ENCODE measurements around the gene BABAM2. TPM values are rescaled to one million over a fixed set of nuclear protein-coding genes. Genes with fewer than 3 reads are reported as not detected.

Gene BABAM2
- total RNA-seq, 4 donors from 2014 or later = 24.3 to 46.1 (median 44.5) TPM

DNA sequence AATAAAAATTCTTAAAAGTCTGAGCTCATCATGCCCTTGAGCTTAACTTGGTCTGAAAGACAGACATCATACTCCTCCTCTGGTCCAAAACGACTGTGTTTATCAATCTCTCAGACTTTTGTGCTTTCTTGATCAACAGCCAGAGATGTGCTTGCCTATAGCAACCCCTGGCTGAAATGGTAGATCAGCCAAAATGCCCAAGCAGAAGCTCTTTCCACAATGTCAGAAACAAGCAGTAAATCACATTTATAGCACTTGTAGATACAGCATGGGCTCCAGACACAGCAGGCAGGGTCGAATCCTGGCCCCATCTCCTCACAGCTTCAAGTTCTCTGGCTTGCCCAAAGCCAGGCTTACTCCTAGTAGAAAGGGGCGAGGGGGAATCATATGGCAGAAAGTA lies 391.7 kb downstream of the BABAM2 start:
- no peak overlapping the region for H3K27ac ChIP-seq
- peaks cover 0 to under 1% (median 0%) of the 10 kb centered on the region in 3 donors for H3K36me3 ChIP-seq
- H3K4me1 ChIP-seq = no peaks in the 10 kb centered on the region
- H3K4me3 ChIP-seq = no peak overlapping the region
- WGBS, 2 donors = 78 to 88% methylated on average over 3 of the region's 3 CpGs
- no peaks in the 10 kb centered on the region for H3K9me3 ChIP-seq
- no peak for DNase-seq (ENCODE audit: low spot score in 2 of 2)
- H3K27me3 ChIP-seq = no peaks in the 10 kb centered on the region
- TF ChIP-seq EP300 (IDR thresholded peaks at IDR 0.05) (no peak), POLR2A (IDR thresholded peaks at IDR 0.05) (no peak)
- TF ChIP-seq, protein P1, sequence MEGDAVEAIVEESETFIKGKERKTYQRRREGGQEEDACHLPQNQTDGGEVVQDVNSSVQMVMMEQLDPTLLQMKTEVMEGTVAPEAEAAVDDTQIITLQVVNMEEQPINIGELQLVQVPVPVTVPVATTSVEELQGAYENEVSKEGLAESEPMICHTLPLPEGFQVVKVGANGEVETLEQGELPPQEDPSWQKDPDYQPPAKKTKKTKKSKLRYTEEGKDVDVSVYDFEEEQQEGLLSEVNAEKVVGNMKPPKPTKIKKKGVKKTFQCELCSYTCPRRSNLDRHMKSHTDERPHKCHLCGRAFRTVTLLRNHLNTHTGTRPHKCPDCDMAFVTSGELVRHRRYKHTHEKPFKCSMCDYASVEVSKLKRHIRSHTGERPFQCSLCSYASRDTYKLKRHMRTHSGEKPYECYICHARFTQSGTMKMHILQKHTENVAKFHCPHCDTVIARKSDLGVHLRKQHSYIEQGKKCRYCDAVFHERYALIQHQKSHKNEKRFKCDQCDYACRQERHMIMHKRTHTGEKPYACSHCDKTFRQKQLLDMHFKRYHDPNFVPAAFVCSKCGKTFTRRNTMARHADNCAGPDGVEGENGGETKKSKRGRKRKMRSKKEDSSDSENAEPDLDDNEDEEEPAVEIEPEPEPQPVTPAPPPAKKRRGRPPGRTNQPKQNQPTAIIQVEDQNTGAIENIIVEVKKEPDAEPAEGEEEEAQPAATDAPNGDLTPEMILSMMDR (IDR thresholded peaks at IDR 0.05) = no peak

- H3K36me3 ChIP-seq = peaks cover 0 to 3% (median 0%) of the 10 kb centered on the region in 3 donors
- TF ChIP-seq POLR2A (IDR thresholded peaks at IDR 0.05) = no peak
- TF ChIP-seq, protein P1 (IDR thresholded peaks at IDR 0.05) = no peak
- no peak for TF ChIP-seq EP300 (IDR thresholded peaks at IDR 0.05)
Measured at GRCh38 chr2:28282861-28283646, 392.5 kb downstream of the BABAM2 start.

GRCh38 chr2:28283861-28284260 lies 393.3 kb downstream of the BABAM2 start:
- WGBS, 2 donors = 89 to 90% methylated on average over 1 of the region's 1 CpG
- TF ChIP-seq, protein P1 (IDR thresholded peaks at IDR 0.05) = no peak
- TF ChIP-seq POLR2A (IDR thresholded peaks at IDR 0.05) (no peak), EP300 (IDR thresholded peaks at IDR 0.05) (no peak)

More at GRCh38 chr2:28282861-28283646, 392.5 kb downstream of the BABAM2 start:
- Histone ChIP-seq H3K9me3 (no peaks in the 10 kb centered on the region), H3K27me3 (no peaks in the 10 kb centered on the region), H3K4me1 (no peaks in the 10 kb centered on the region), H3K27ac (no peak overlapping the region), H3K4me3 (no peak overlapping the region)
- WGBS, 2 donors = 82 to 92% methylated on average over 7 of the region's 7 CpGs
- DNase-seq (ENCODE audit: low spot score in 2 of 2) = no peak

DNA sequence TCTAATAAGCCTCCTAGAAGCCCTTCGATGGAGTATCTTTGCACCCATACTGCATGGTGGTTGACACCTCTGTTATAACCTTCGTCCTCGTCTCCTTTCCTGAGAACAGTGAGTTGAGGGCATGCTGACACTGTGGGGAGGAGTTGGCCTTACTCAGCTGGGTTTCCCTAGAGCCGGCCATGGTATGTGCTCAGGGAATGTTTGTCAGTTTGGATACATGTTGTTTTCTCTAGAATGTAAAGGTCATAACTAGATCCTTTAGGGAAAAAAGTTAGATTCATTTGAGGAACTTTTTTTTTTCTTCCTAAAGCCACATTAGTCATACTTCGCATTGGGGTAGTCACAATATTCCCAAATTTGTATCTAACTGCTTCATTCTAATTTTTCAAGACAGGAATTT lies 396.1 kb downstream of the BABAM2 start:
- H3K27ac ChIP-seq = peak overlapping the region in 2 of 4 donors; percentile 5 to 26
- H3K27me3 ChIP-seq = no peaks in the 10 kb centered on the region
- H3K4me1 ChIP-seq = no peaks in the 10 kb centered on the region
- DNase-seq (ENCODE audit: low spot score in 2 of 2) = no peak
- no peak overlapping the region for H3K4me3 ChIP-seq
- WGBS, 2 donors = 56 to 63% methylated on average over 5 of the region's 5 CpGs
- TF ChIP-seq POLR2A (IDR thresholded peaks at IDR 0.05) (no peak), EP300 (IDR thresholded peaks at IDR 0.05) (no peak)
- TF ChIP-seq, protein P1 (IDR thresholded peaks at IDR 0.05) = no peak
- H3K36me3 ChIP-seq = peaks cover 0 to 3% (median 0%) of the 10 kb centered on the region in 3 donors
- H3K9me3 ChIP-seq = no peaks in the 10 kb centered on the region

More at GRCh38 chr2:28283861-28284260, 393.3 kb downstream of the BABAM2 start:
- Histone ChIP-seq H3K4me3 (no peak overlapping the region), H3K27me3 (no peaks in the 10 kb centered on the region), H3K9me3 (no peaks in the 10 kb centered on the region), H3K36me3 (peaks cover 0 to 3% (median 0%) of the 10 kb centered on the region in 3 donors), H3K4me1 (no peaks in the 10 kb centered on the region), H3K27ac (no peak overlapping the region)
- no peak for DNase-seq (ENCODE audit: low spot score in 2 of 2)

DNA sequence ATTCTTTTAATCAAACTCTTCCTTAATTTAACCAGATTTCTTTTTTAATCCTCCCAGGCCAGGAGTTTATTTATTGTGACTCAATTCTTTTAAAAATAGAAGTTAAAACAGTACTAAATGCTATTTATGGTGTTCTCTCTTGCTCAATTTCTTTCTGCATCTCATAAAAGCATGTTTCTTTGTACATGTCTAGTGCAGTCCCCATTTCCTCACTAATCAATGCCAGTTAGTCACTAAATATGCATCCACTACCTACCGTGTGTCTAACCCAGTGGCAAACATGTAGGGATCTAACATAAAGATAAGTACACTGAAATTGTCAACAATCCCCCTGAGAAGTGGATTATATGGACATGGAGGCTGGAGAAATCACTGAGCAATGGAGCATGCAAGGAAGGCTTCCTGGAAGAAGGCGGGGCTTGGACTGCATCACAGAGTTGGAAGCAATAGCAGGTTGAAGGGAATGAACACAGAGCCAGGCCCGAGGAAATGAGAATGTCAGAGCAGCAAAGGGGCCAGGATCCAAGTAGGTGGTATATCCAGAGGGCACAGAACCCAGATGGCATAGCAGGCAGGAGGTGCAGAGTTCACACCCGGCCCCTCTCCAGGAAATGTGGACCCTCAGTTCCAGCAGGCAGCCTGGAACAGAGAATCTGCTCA lies 396.9 kb downstream of the BABAM2 start:
- Histone ChIP-seq H3K36me3 (peaks cover 0 to 3% (median 0%) of the 10 kb centered on the region in 3 donors), H3K27me3 (no peaks in the 10 kb centered on the region), H3K9me3 (no peaks in the 10 kb centered on the region), H3K27ac (peak overlapping the region in 1 of 4 donors; percentile 13), H3K4me3 (no peak overlapping the region), H3K4me1 (no peaks in the 10 kb centered on the region)
- DNase-seq (ENCODE audit: low spot score in 2 of 2) = no peak
- TF ChIP-seq, protein P1 (IDR thresholded peaks at IDR 0.05) = no peak
- TF ChIP-seq EP300 (IDR thresholded peaks at IDR 0.05) (no peak), POLR2A (IDR thresholded peaks at IDR 0.05) (no peak)
- 78 to 80% methylated on average over 4 of the region's 4 CpGs for WGBS, 2 donors
